Brain pericyte (primary cell): ENCODE results near the gene SPANXN3.
"Not testable (repeated sequence)": the region's sequence is repeated elsewhere in the genome, so short reads cannot be mapped to it uniquely, and the experiment has no call there.

ENCODE experiments used
- DNase-seq: peaks from one replicate; pipeline ENCODE4 v3.0.0-alpha.2; 2012; ENCODE audit warnings: low read depth, low spot score

The SPANXN3 gene

GRCh38 chrX:143517375-143517774 lies at the start of gene SPANXN3:
Gene SPANXN3 (minus strand): TSS chrX:143517475. CDS start chrX:143517391, 84 bp downstream.
- not testable (repeated sequence) for DNase-seq

- DNase-seq, result no peak
Observed at GRCh38 chrX:143536176-143536575, 18.9 kb upstream of the SPANXN3 start.

GRCh38 chrX:143502196-143502595 lies 15.1 kb downstream of the SPANXN3 start:
- DNase-seq, result not testable (repeated sequence)

GRCh38 chrX:143500751-143501150 lies 16.5 kb downstream of the SPANXN3 start:
- no peak for DNase-seq

GRCh38 chrX:143486105-143486504 lies 31.2 kb downstream of the SPANXN3 start:
- DNase-seq, result no peak

- DNase-seq, result no peak
Observed at GRCh38 chrX:143476751-143477150, 40.5 kb downstream of the SPANXN3 start.

- DNase-seq, result no peak
Observed at GRCh38 chrX:143472347-143472938, 44.8 kb downstream of the SPANXN3 start.

GRCh38 chrX:143466130-143466529 lies 51.1 kb downstream of the SPANXN3 start:
- DNase-seq, result no peak

GRCh38 chrX:143462696-143463095 lies 54.6 kb downstream of the SPANXN3 start:
- DNase-seq, result no peak

GRCh38 chrX:143461606-143462005 lies 55.7 kb downstream of the SPANXN3 start:
- DNase-seq, result no peak
